Measurements from ENCODE around the gene WRNIP1. TPM values are rescaled to one million over a fixed set of nuclear protein-coding genes. Genes with fewer than 3 reads are reported as not detected.

The WRNIP1 gene
- total RNA-seq, 1 donor, result 108 TPM

DNA sequence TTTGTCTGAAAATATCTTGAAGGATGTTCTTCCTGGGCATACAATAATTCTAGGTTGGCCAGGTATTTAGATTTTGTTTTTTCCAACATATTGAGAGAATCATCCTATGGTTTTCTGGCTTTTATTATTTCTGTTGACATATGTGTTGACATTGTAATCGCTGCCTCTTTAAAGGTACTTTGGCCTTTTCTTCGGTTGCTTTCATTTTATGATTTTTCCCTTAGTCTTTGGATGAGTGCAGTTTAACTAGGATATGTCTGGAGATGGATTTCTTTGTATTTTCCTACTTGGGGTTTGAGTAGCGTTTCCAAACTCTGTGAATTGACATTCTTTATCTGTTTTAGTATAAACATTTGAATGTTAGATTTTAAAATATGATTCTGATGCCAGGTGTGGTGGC, 65.0 kb downstream of the WRNIP1 start:
- DNase-seq (ENCODE audit: low read depth in 2 of 3, low spot score in 2 of 3), result no peak

- no peak for DNase-seq (ENCODE audit: low read depth in 2 of 3, low spot score in 2 of 3)
Observed at GRCh38 chr6:2831392-2831791, 66.2 kb downstream of the WRNIP1 start.

GRCh38 chr6:2834262-2834661, 69.1 kb downstream of the WRNIP1 start:
- DNase-seq (ENCODE audit: low read depth in 2 of 3, low spot score in 2 of 3), result no peak

Other genes with a start within 250 kb of the WRNIP1 start
- gene MYLK4, start 14.5 kb upstream of the WRNIP1 start, total RNA-seq, result 1.6 TPM
- gene SERPINB1, start 76.5 kb downstream of the WRNIP1 start, total RNA-seq, result 324 TPM
- 26.4 TPM for gene SERPINB9, start 137.9 kb downstream of the WRNIP1 start, total RNA-seq
- 113 TPM for gene SERPINB6, start 206.2 kb downstream of the WRNIP1 start, total RNA-seq
- 21.8 TPM for gene NQO2, start 234.5 kb downstream of the WRNIP1 start, total RNA-seq

Measured in hematopoietic multipotent progenitor cell (in vitro differentiated cells).